ENCODE results near the gene RPS6KA2. TPM values are rescaled to one million over a fixed set of nuclear protein-coding genes. Genes with fewer than 3 reads are reported as not detected.

The RPS6KA2 gene
- 32.6 and 33.7 TPM in 2 replicates for total RNA-seq
- long read RNA-seq, partial matches to known transcripts: 5 of 11 reads
- long read RNA-seq, other reads (novel, unspliced or antisense): 6 of 11 reads

DNA sequence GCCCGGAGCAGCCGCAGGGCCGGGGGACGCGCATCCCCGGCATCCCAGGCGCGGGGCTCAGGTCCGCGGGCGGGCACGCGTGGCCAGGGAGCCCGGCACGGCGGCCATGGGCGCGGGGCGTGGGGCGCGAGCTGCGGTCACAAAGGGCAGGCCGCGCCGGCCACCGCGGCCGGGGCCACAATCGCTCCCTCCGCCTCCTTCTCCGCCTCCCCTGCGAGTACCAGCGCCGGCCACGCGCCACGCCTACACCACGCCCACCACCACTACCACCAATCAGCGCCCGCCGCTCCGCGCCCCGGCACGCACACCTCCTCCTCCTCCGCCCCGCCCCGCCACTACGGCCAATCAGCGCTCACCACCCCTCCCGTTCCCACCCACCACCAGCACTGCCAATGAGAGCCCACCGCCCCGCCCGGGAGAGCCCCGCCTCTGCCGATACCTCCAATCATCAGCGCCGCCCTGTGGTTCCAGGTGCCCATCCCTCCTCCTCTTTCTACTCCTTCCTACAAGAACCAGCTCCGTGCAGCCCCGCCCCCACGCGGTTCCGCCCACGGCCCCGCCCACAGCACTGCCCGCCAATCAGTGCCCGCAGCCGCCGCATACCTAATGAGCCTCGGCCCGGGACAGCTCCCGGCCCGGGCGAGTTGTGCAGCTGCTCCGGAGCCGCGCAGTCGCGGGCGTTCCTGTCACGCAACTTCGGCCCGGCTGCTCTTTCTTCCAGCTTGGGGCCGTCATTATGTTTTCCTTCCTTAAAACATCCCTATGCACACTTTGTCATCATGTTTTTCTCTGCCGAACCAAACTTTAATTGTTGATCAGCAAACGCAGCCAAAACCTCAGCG, at the start of gene RPS6KA2:
Gene RPS6KA2 (minus strand): TSS at position 219 of the 842 bp plus-strand sequence. CDS start 232 bp downstream, outside the sequence.
- Mint-ChIP-seq H3K9me3 (no peaks in the 10 kb centered on the region), H3K27me3 (ENCODE audit: low read depth) (peaks cover 3% of the 10 kb centered on the region), H3K4me3 (peak within 1 kb of the TSS; percentile 94), H3K36me3 (ENCODE audit: low read depth) (no peaks in the 10 kb centered on the region), H3K4me1 (peaks cover 40% of the 10 kb centered on the region), H3K27ac (ENCODE audit: unreplicated experiment) (peak within 1 kb of the TSS; percentile 99)
- peak; percentile 100 for DNase-seq (ENCODE audit: low read depth, low spot score)
- TF ChIP-seq, protein P1, sequence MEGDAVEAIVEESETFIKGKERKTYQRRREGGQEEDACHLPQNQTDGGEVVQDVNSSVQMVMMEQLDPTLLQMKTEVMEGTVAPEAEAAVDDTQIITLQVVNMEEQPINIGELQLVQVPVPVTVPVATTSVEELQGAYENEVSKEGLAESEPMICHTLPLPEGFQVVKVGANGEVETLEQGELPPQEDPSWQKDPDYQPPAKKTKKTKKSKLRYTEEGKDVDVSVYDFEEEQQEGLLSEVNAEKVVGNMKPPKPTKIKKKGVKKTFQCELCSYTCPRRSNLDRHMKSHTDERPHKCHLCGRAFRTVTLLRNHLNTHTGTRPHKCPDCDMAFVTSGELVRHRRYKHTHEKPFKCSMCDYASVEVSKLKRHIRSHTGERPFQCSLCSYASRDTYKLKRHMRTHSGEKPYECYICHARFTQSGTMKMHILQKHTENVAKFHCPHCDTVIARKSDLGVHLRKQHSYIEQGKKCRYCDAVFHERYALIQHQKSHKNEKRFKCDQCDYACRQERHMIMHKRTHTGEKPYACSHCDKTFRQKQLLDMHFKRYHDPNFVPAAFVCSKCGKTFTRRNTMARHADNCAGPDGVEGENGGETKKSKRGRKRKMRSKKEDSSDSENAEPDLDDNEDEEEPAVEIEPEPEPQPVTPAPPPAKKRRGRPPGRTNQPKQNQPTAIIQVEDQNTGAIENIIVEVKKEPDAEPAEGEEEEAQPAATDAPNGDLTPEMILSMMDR (conservative IDR thresholded peaks at IDR 0.05): no peak

GRCh38 chr6:166676270-166676860, 49.3 kb upstream of the RPS6KA2 start:
- no peak overlapping the region for H3K4me3 Mint-ChIP-seq
- peaks cover 6% of the 10 kb centered on the region for H3K9me3 Mint-ChIP-seq
- H3K36me3 Mint-ChIP-seq (ENCODE audit: low read depth): peaks cover 4% of the 10 kb centered on the region
- H3K27ac Mint-ChIP-seq (ENCODE audit: unreplicated experiment): no peak overlapping the region
- DNase-seq (ENCODE audit: low read depth, low spot score): no peak
- no peaks in the 10 kb centered on the region for H3K27me3 Mint-ChIP-seq (ENCODE audit: low read depth)
- peaks cover 20% of the 10 kb centered on the region for H3K4me1 Mint-ChIP-seq
- TF ChIP-seq, protein P1 (conservative IDR thresholded peaks at IDR 0.05): no peak

DNA sequence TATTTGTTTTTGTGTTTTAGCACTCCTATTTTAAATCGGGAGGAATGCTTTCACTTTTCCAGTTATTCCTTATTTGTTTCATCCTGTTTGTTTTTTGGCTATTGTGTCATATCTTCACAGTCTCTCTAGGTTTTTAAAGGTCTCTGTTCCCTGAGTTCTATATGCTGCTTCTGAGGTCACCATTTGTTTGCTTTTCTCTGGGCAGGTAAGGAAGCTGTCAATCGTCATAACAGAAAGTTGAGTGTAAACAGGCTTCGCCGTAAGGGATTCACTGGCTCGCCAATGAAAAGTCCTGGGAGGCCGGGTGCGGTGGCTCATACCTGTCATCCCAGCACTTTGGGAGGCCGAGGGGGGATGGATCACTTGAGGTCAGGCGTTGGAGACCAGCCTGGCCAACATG, 48.7 kb upstream of the RPS6KA2 start:
- no peak for DNase-seq (ENCODE audit: low read depth, low spot score)
- Mint-ChIP-seq H3K4me1 (peaks cover 16% of the 10 kb centered on the region), H3K9me3 (peaks cover 6% of the 10 kb centered on the region), H3K27ac (ENCODE audit: unreplicated experiment) (no peak overlapping the region), H3K36me3 (ENCODE audit: low read depth) (peaks cover 4% of the 10 kb centered on the region), H3K4me3 (no peak overlapping the region), H3K27me3 (ENCODE audit: low read depth) (no peaks in the 10 kb centered on the region)
- TF ChIP-seq, protein P1 (conservative IDR thresholded peaks at IDR 0.05): no peak

GRCh38 chr6:166673309-166673708, 46.3 kb upstream of the RPS6KA2 start:
- Mint-ChIP-seq H3K36me3 (ENCODE audit: low read depth) (peaks cover 1% of the 10 kb centered on the region), H3K27ac (ENCODE audit: unreplicated experiment) (no peak overlapping the region), H3K27me3 (ENCODE audit: low read depth) (peaks cover 3% of the 10 kb centered on the region), H3K9me3 (peaks cover 2% of the 10 kb centered on the region), H3K4me1 (peaks cover 16% of the 10 kb centered on the region), H3K4me3 (no peak overlapping the region)
- no peak for DNase-seq (ENCODE audit: low read depth, low spot score)
- TF ChIP-seq, protein P1 (conservative IDR thresholded peaks at IDR 0.05): no peak

GRCh38 chr6:166672624-166673206, 45.7 kb upstream of the RPS6KA2 start:
- no peaks in the 10 kb centered on the region for H3K36me3 Mint-ChIP-seq (ENCODE audit: low read depth)
- no peak for DNase-seq (ENCODE audit: low read depth, low spot score)
- TF ChIP-seq, protein P1 (conservative IDR thresholded peaks at IDR 0.05): no peak
- H3K9me3 Mint-ChIP-seq: no peaks in the 10 kb centered on the region
- no peak overlapping the region for H3K27ac Mint-ChIP-seq (ENCODE audit: unreplicated experiment)
- peaks cover 21% of the 10 kb centered on the region for H3K4me1 Mint-ChIP-seq
- H3K27me3 Mint-ChIP-seq (ENCODE audit: low read depth): peaks cover 3% of the 10 kb centered on the region
- H3K4me3 Mint-ChIP-seq: no peak overlapping the region

Measured in neural crest cell (in vitro differentiated cells).